Kidney (tissue), 14 donors: ENCODE results near the gene SEC61A1. TPM values are rescaled to one million over a fixed set of nuclear protein-coding genes. Genes with fewer than 3 reads are reported as not detected.

Source experiments
- DNase-seq, 5 donors: peaks; one replicate each; pipeline ENCODE4 v3.0.0-alpha.2; 2013 to 2020
- FAIRE-seq: peaks from 2 replicates; lab custom pipeline; 2012; peaks lifted over from hg19 to GRCh38; lab: Jason Lieb, UNC
- H3K27ac ChIP-seq, 2 donors: one replicate each; pipeline ENCODE4 v1.7.0; 2013; ENCODE audit warnings: low read depth in 2 of 2, low read length in 2 of 2, inconsistent platforms in 1 of 2
- H3K27me3 ChIP-seq: one replicate; pipeline ENCODE4 v1.7.1; 2013; ENCODE audit warnings: low read length, inconsistent platforms; ENCODE audit not compliant: control insufficient read depth, insufficient read depth
- H3K36me3 ChIP-seq, 3 donors: one replicate each; pipeline versions ENCODE4 v1.7.0 to v1.7.1; 2013; ENCODE audit warnings: low read length in 3 of 3, control low read depth in 1 of 3, inconsistent platforms in 1 of 3; ENCODE audit not compliant: insufficient read depth in 3 of 3, control insufficient read depth in 2 of 3
- H3K4me1 ChIP-seq, 3 donors: one replicate each; pipeline versions ENCODE4 v1.7.0 to v1.7.1; 2013; ENCODE audit warnings: low read length in 3 of 3, inconsistent platforms in 1 of 3, low read depth in 1 of 3; ENCODE audit not compliant: control insufficient read depth in 2 of 3, insufficient read depth in 2 of 3
- H3K4me3 ChIP-seq, 3 donors: one replicate each; pipeline versions ENCODE4 v1.7.0 to v1.8.1; 2013; ENCODE audit warnings: low read length in 3 of 3, control low read depth in 1 of 3, inconsistent platforms in 1 of 3
- H3K9ac ChIP-seq, 3 donors: one replicate each; pipeline versions ENCODE4 v1.7.0 to v1.7.1; 2013; ENCODE audit warnings: low read length in 3 of 3, control low read depth in 1 of 3, inconsistent platforms in 1 of 3
- H3K9me3 ChIP-seq, 3 donors: one replicate each; pipeline versions ENCODE4 v1.7.0 to v1.7.1; 2013; ENCODE audit warnings: low read length in 3 of 3, control low read depth in 1 of 3, inconsistent platforms in 1 of 3; ENCODE audit not compliant: control insufficient read depth in 2 of 3, insufficient read depth in 1 of 3
- intact Hi-C: fragments of 100-400 bp; cut with DNase I; formaldehyde crosslinking; loops from one replicate; pipeline ENCODE4 v1.11.1; 2022
- polyA plus RNA-seq: library from polyadenylated mRNA; stranded (reverse); fragments of 350-450 nt; fragmentation: Illumina TruSeq; extraction: RNeasy Lipid Tissue Mini Kit (QIAGEN cat#74804); gene quantifications from one replicate; pipeline ENCODE4 v1.2.3, GENCODE V29; 2014; ENCODE audit warnings: low read depth, low replicate concordance; ENCODE audit not compliant: insufficient read depth
- total RNA-seq: library from RNA; stranded (reverse); fragmentation: NEBNext Ultra II Directional; extraction: Animal tissue kit (Norgen Biotek cat#: 25700); gene quantifications from one replicate; pipeline ENCODE4 v1.2.1, GENCODE V29; 2021
- TF ChIP-seq, protein P1 (sequence below): IDR thresholded peaks from 3 replicates; pipeline ENCODE4 v1.5.1; 2012; ENCODE audit warnings: mild to moderate bottlenecking, moderate library complexity, borderline replicate concordance; ENCODE audit not compliant: insufficient read depth; ENCODE audit errors: extremely low read depth
- donor health status: control.
- donor health status: control.
- donor health status: control.
- donor health status: control.
- donor health status: control.
- donor health status: DM: yes; HTN: yes; CAD: no.
- donor health status: Normal renal cell carcinoma (clear cell type).

Gene SEC61A1
- total and polyA plus RNA-seq, 2 donors from 2014 or later, result 119 to 177 TPM

- Histone ChIP-seq H3K36me3 (peaks cover 5 to 54% (median 34%) of the 10 kb centered on the region in 3 donors), H3K9me3 (no peaks in the 10 kb centered on the region), H3K27ac (no peak overlapping the region), H3K4me1 (peaks cover 3 to 13% (median 9%) of the 10 kb centered on the region in 3 donors), H3K27me3 (no peaks in the 10 kb centered on the region), H3K4me3 (no peak overlapping the region), H3K9ac (no peak overlapping the region)
- TF ChIP-seq, protein P1, sequence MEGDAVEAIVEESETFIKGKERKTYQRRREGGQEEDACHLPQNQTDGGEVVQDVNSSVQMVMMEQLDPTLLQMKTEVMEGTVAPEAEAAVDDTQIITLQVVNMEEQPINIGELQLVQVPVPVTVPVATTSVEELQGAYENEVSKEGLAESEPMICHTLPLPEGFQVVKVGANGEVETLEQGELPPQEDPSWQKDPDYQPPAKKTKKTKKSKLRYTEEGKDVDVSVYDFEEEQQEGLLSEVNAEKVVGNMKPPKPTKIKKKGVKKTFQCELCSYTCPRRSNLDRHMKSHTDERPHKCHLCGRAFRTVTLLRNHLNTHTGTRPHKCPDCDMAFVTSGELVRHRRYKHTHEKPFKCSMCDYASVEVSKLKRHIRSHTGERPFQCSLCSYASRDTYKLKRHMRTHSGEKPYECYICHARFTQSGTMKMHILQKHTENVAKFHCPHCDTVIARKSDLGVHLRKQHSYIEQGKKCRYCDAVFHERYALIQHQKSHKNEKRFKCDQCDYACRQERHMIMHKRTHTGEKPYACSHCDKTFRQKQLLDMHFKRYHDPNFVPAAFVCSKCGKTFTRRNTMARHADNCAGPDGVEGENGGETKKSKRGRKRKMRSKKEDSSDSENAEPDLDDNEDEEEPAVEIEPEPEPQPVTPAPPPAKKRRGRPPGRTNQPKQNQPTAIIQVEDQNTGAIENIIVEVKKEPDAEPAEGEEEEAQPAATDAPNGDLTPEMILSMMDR, result no peak
- DNase-seq (no peak), FAIRE-seq (no peak)
- intact Hi-C loops, result no loop called here
Observed at GRCh38 chr3:128070898-128071591, 18.8 kb downstream of the SEC61A1 start.

GRCh38 chr3:128071771-128072453 is 19.7 kb downstream of the SEC61A1 start:
- no peaks in the 10 kb centered on the region for H3K27me3 ChIP-seq
- no peak overlapping the region for H3K27ac ChIP-seq
- intact Hi-C loops, result no loop called here
- no peak overlapping the region for H3K4me3 ChIP-seq
- DNase-seq, result no peak
- no peak for FAIRE-seq
- no peaks in the 10 kb centered on the region for H3K9me3 ChIP-seq
- H3K36me3 ChIP-seq, result peaks cover 5 to 45% (median 29%) of the 10 kb centered on the region in 3 donors
- TF ChIP-seq, protein P1, result no peak
- H3K9ac ChIP-seq, result peak overlapping the region in 1 of 3 donors; percentile 12
- H3K4me1 ChIP-seq, result peaks cover 3 to 13% (median 10%) of the 10 kb centered on the region in 3 donors

- peaks cover 5 to 38% (median 22%) of the 10 kb centered on the region in 3 donors for H3K36me3 ChIP-seq
- no peak for FAIRE-seq
- no peak overlapping the region for H3K27ac ChIP-seq
- H3K4me3 ChIP-seq, result no peak overlapping the region
- TF ChIP-seq, protein P1, result no peak
- intact Hi-C loops, result no loop called here
- no peaks in the 10 kb centered on the region for H3K27me3 ChIP-seq
- no peaks in the 10 kb centered on the region for H3K9me3 ChIP-seq
- no peak for DNase-seq
- peaks cover 3 to 13% (median 10%) of the 10 kb centered on the region in 3 donors for H3K4me1 ChIP-seq
- H3K9ac ChIP-seq, result peak overlapping the region in 1 of 3 donors; percentile 12
Observed at GRCh38 chr3:128072454-128073184, 20.4 kb downstream of the SEC61A1 start.
